Keratinocyte (primary cell): Measurements from ENCODE around the gene PIGS. TPM values are rescaled to one million over a fixed set of nuclear protein-coding genes. Genes with fewer than 3 reads are reported as not detected.

Source experiments
- DNase-seq: peaks from one replicate; pipeline ENCODE4 v3.0.0-alpha.2; 2011; ENCODE audit warnings: low read depth, missing footprints, low spot score
- FAIRE-seq: peaks from 2 replicates; lab custom pipeline; 2011; peaks lifted over from hg19 to GRCh38; lab: Jason Lieb, UNC
- H2AFZ ChIP-seq: 2 replicates; pipeline ENCODE4 v1.6.0; 2012; ENCODE audit warnings: low read length, control low read depth, inconsistent platforms; ENCODE audit not compliant: control insufficient read depth
- H3K27ac ChIP-seq: 2 replicates; pipeline ENCODE4 v1.5.1; 2011; ENCODE audit warnings: low read length; ENCODE audit not compliant: control insufficient read depth, insufficient read depth
- H3K27me3 ChIP-seq: 3 replicates; pipeline ENCODE4 v1.6.0; 2011; ENCODE audit warnings: low read length; ENCODE audit not compliant: control insufficient read depth, insufficient read depth; ENCODE audit errors: extremely low read depth
- H3K36me3 ChIP-seq, 2 experiments: 2 replicates in 1 of 2; 3 replicates in 1 of 2; pipeline ENCODE4 v1.5.1; 2011; ENCODE audit warnings: low read length in 2 of 2, mild to moderate bottlenecking in 1 of 2; ENCODE audit not compliant: control insufficient read depth in 2 of 2, insufficient read depth in 2 of 2; ENCODE audit errors: extremely low read depth in 1 of 2
- H3K4me1 ChIP-seq: 3 replicates; pipeline ENCODE4 v1.5.1; 2011; ENCODE audit warnings: low read length; ENCODE audit not compliant: control insufficient read depth, insufficient read depth; ENCODE audit errors: extremely low read depth
- H3K4me2 ChIP-seq: 3 replicates; pipeline ENCODE4 v1.6.0; 2011; ENCODE audit warnings: low read depth, low read length; ENCODE audit not compliant: control insufficient read depth, insufficient read depth; ENCODE audit errors: extremely low read depth
- H3K4me3 ChIP-seq, 3 experiments: fragments of 200-600 bp in 1 of 3; sonication (generic) in 1 of 3; 2 replicates in 2 of 3; 3 replicates in 1 of 3; pipeline ENCODE4 v1.5.1; 2011 to 2016; ENCODE audit warnings: low read length in 3 of 3, mild to moderate bottlenecking in 3 of 3, control low read depth in 2 of 3, inconsistent platforms in 1 of 3, low read depth in 1 of 3, mixed read lengths in 1 of 3, mixed run types in 1 of 3, moderate library complexity in 1 of 3; ENCODE audit not compliant: control insufficient read depth in 2 of 3, insufficient read depth in 2 of 3; ENCODE audit errors: extremely low read depth in 1 of 3
- H3K79me2 ChIP-seq: 2 replicates; pipeline ENCODE4 v1.6.0; 2012; ENCODE audit warnings: low read length; ENCODE audit not compliant: control insufficient read depth, insufficient read depth
- H3K9ac ChIP-seq: 3 replicates; pipeline ENCODE4 v1.6.0; 2011; ENCODE audit warnings: low read length; ENCODE audit not compliant: control insufficient read depth, insufficient read depth; ENCODE audit errors: extremely low read depth
- H3K9me1 ChIP-seq: 3 replicates; pipeline ENCODE4 v1.6.0; 2011; ENCODE audit warnings: low read length; ENCODE audit not compliant: control insufficient read depth, insufficient read depth; ENCODE audit errors: extremely low read depth
- H3K9me3 ChIP-seq: 2 replicates; pipeline ENCODE4 v1.5.1; 2012; ENCODE audit warnings: low read depth, low read length; ENCODE audit not compliant: control insufficient read depth
- H4K20me1 ChIP-seq: 3 replicates; pipeline ENCODE4 v1.6.0; 2011; ENCODE audit warnings: low read length; ENCODE audit not compliant: control insufficient read depth, insufficient read depth; ENCODE audit errors: extremely low read depth
- EZH2 ChIP-seq: IDR thresholded peaks from one replicate; pipeline ENCODE4 v1.6.1; 2012; ENCODE audit warnings: inconsistent platforms, mild to moderate bottlenecking, low read length, moderate library complexity
- dilution Hi-C: fragments of 300-500 bp; cut with MboI; formaldehyde crosslinking; loops from one replicate; pipeline ENCODE4 v1.7.0; 2020; ENCODE audit warnings: low sequenced_read_pairs; ENCODE audit not compliant: extremely low pct_ligation_motif_present
- polyA plus RNA-seq, 5 experiments: library from polyadenylated mRNA; depleted of rRNA in 3 of 5; stranded (reverse) in 3 of 5; stranded (forward) in 1 of 5; unstranded in 1 of 5; fragments of >200 nt; gene quantifications; 1 replicate in 1 of 5; 2 replicates in 3 of 5; 3 replicates in 1 of 5; pipeline versions ENCODE4 v1.2.1 to v1.2.3, GENCODE V29; 2011 to 2012; ENCODE audit warnings: missing spikeins in 2 of 5, low read depth in 1 of 5, low replicate concordance in 1 of 5
- TF ChIP-seq, protein P1 (sequence below), 3 experiments: IDR thresholded peaks in 1 of 3; conservative IDR thresholded peaks in 1 of 3; optimal IDR thresholded peaks in 1 of 3; 2 replicates in 2 of 3; 3 replicates in 1 of 3; pipeline versions ENCODE3 to v1.5.1; 2011; ENCODE audit warnings: low read length in 3 of 3, mild to moderate bottlenecking in 3 of 3, moderate library complexity in 2 of 3, control low read depth in 1 of 3, inconsistent platforms in 1 of 3; ENCODE audit not compliant: insufficient read depth in 2 of 3; ENCODE audit errors: extremely low read depth in 1 of 3

Gene PIGS
- polyA plus RNA-seq, 1 donor (not counting 4 experiments of a cell fraction or from before 2014, with no cell fraction given) = 33.6 TPM

DNA sequence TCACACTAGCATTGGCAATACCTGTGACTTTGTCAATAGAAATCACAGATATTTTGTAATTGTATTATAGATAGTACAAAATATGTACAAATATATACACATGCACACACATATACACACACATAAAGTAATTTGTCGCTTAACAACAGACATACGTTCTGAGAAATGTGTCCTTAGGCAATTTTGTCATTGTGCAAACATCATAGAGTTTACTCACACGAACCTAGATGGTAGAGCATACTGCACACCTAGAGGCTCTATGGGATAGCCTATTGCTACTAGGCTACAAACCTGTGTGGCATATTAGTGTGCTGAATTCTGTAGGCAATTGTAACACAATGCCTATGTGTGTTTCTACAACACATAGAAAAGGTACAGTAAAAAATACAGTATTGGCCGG is 29.9 kb downstream of the PIGS start:
- dilution Hi-C loops = no loop called here
- DNase-seq (no peak), FAIRE-seq (no peak)
- Histone ChIP-seq H3K9me1 (no peaks in the 10 kb centered on the region), H3K4me1 (no peaks in the 10 kb centered on the region), H3K79me2 (no peaks in the 10 kb centered on the region), H2AFZ (no peak overlapping the region), H3K4me3 (no peak overlapping the region), H3K4me2 (no peak overlapping the region), H3K9me3 (no peaks in the 10 kb centered on the region), H3K9ac (no peak overlapping the region), H4K20me1 (no peaks in the 10 kb centered on the region), H3K27ac (no peak overlapping the region), H3K27me3 (no peaks in the 10 kb centered on the region), H3K36me3 (no peaks in the 10 kb centered on the region)
- TF ChIP-seq, protein P1, sequence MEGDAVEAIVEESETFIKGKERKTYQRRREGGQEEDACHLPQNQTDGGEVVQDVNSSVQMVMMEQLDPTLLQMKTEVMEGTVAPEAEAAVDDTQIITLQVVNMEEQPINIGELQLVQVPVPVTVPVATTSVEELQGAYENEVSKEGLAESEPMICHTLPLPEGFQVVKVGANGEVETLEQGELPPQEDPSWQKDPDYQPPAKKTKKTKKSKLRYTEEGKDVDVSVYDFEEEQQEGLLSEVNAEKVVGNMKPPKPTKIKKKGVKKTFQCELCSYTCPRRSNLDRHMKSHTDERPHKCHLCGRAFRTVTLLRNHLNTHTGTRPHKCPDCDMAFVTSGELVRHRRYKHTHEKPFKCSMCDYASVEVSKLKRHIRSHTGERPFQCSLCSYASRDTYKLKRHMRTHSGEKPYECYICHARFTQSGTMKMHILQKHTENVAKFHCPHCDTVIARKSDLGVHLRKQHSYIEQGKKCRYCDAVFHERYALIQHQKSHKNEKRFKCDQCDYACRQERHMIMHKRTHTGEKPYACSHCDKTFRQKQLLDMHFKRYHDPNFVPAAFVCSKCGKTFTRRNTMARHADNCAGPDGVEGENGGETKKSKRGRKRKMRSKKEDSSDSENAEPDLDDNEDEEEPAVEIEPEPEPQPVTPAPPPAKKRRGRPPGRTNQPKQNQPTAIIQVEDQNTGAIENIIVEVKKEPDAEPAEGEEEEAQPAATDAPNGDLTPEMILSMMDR (optimal IDR thresholded peaks at IDR 0.05 in 1 of 3, IDR thresholded peaks at IDR 0.05 in 1 of 3, conservative IDR thresholded peaks at IDR 0.05 in 1 of 3; ENCODE audit: extremely low read depth in 1 of 3, insufficient read depth in 2 of 3, low read length in 3 of 3) = no peak
- TF ChIP-seq EZH2 = no peak

DNA sequence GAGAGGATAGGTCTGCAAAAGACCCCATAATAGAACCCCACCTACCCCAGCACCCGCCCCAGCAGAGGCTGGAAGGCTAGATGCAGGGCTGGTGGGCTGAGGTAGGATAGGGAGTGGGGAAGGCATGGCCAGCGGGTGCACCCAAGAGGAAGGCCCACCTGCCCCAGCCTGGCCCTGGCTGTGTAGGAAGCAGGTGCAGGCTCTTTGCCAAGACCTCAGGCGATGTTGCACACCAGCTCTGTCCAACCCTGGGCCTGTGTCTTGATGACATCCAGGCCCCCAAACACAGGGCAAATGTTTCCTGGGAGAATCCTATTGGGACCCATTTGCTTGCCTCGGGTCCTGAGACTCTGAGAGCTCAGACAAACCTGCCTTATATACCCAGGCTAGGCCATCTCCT is 31.1 kb downstream of the PIGS start:
- FAIRE-seq = no peak
- Histone ChIP-seq H3K4me2 (no peak overlapping the region), H4K20me1 (no peaks in the 10 kb centered on the region), H3K27ac (no peak overlapping the region), H3K79me2 (no peaks in the 10 kb centered on the region), H3K9ac (no peak overlapping the region), H3K4me1 (no peaks in the 10 kb centered on the region), H3K27me3 (no peaks in the 10 kb centered on the region), H2AFZ (no peak overlapping the region), H3K4me3 (no peak overlapping the region), H3K9me3 (no peaks in the 10 kb centered on the region), H3K36me3 (no peaks in the 10 kb centered on the region), H3K9me1 (no peaks in the 10 kb centered on the region)
- no peak for TF ChIP-seq EZH2
- TF ChIP-seq, protein P1 (optimal IDR thresholded peaks at IDR 0.05 in 1 of 3, IDR thresholded peaks at IDR 0.05 in 1 of 3, conservative IDR thresholded peaks at IDR 0.05 in 1 of 3; ENCODE audit: extremely low read depth in 1 of 3, insufficient read depth in 2 of 3, low read length in 3 of 3) = no peak
- DNase-seq = no peak
- dilution Hi-C loops = no loop called here
